Ovary (tissue), 9 donors: ENCODE data around the gene TRAF3. TPM values are rescaled to one million over a fixed set of nuclear protein-coding genes. Genes with fewer than 3 reads are reported as not detected.

Source experiments
- DNase-seq, 5 donors: peaks; one replicate each; pipeline ENCODE4 v3.0.0-alpha.2; 2019 to 2020
- H3K27ac ChIP-seq, 2 donors: fragments of 200-600 bp; one replicate each; pipeline versions ENCODE4 v1.5.1 to v1.8.0; 2019 to 2022
- H3K27me3 ChIP-seq: fragments of 200-600 bp; one replicate; pipeline ENCODE4 v1.8.0; 2022
- H3K36me3 ChIP-seq: fragments of 200-600 bp; sonication (generic); one replicate; pipeline ENCODE4 v1.5.1; 2019
- H3K4me1 ChIP-seq: one replicate; pipeline ENCODE4 v1.8.1; 2013; ENCODE audit warnings: mild to moderate bottlenecking, moderate library complexity; ENCODE audit not compliant: insufficient read depth
- H3K4me3 ChIP-seq: fragments of 200-600 bp; sonication (generic); one replicate; pipeline ENCODE4 v1.5.1; 2017
- H3K9me3 ChIP-seq, 2 donors: fragments of 200-600 bp in 1 of 2; sonication (generic) in 1 of 2; one replicate each; pipeline versions ENCODE4 v1.5.1 to v1.8.1; 2013 to 2019; ENCODE audit warnings: mild to moderate bottlenecking in 1 of 2, moderate library complexity in 1 of 2
- EP300 ChIP-seq: sonication (generic); formaldehyde crosslinking; IDR thresholded peaks from one replicate; pipeline ENCODE4 v1.6.1; 2017; ENCODE audit warnings: antibody characterized with exemption
- POLR2A ChIP-seq: fragments of 450-650 bp; IDR thresholded peaks from one replicate; pipeline ENCODE4 v1.6.1; 2017; ENCODE audit warnings: antibody characterized with exemption, mild to moderate bottlenecking, moderate library complexity
- WGBS, 3 donors: extraction: QIAGEN DNeasy Blood & Tissue Kit in 1 of 3; methylation state at CpG; one replicate each; pipeline versions ENCODE4 v1.1.5 to v1.1.7; 2013 to 2017; 5-methylcytosine and 5-hydroxymethylcytosine counted together
- intact Hi-C, 4 donors: fragments of 100-400 bp; cut with DNase I; formaldehyde crosslinking; loops; one replicate each; pipeline versions ENCODE4 v1.11.0 to v1.15.1; 2022 to 2023
- polyA plus RNA-seq, 2 donors: library from polyadenylated mRNA; stranded (reverse); fragments of 200-250 nt in 1 of 2; fragments of 350-450 nt in 1 of 2; fragmentation: Illumina TruSeq in 1 of 2; extraction: RNeasy Lipid Tissue Mini Kit (QIAGEN cat#74804) in 1 of 2; gene quantifications; one replicate each; pipeline ENCODE4 v1.2.3, GENCODE V29; 2013 to 2014
- total RNA-seq, 7 donors: library from RNA; depleted of rRNA in 2 of 7; stranded (reverse); fragments of >200 nt in 2 of 7; fragmentation: NEBNext Ultra II Directional in 3 of 7; extraction: Animal tissue kit (Norgen Biotek cat#: 25700) in 3 of 7; gene quantifications; one replicate each; pipeline versions ENCODE4 v1.1.0 to v1.2.4, GENCODE V29; 2016 to 2023
- TF ChIP-seq, protein P1 (sequence below), 3 donors: fragments of 450-650 bp in 2 of 3; fragments of 200-600 bp in 1 of 3; IDR thresholded peaks; one replicate each; pipeline versions ENCODE4 v1.5.1 to v1.8.0; 2016 to 2022; ENCODE audit warnings: antibody characterized with exemption in 3 of 3, mild to moderate bottlenecking in 1 of 3
- donor health status: DM: no; HTN: no; CAD: no; lungs with moderate emphysema.
- donor health status: DM: no; HTN: no; CAD: no.
- donor health status: Bipolar disorder and iron deficiency.
- donor health status: DM: yes; HTN: yes; CAD: no.
- donor health status: DM: no; HTN: no; CAD: no.
- donor health status: DM: yes; HTN: yes; CAD: no.

TRAF3 gene
- total and polyA plus RNA-seq, 9 donors = 2.9 to 17.0 (median 11.4) TPM

DNA sequence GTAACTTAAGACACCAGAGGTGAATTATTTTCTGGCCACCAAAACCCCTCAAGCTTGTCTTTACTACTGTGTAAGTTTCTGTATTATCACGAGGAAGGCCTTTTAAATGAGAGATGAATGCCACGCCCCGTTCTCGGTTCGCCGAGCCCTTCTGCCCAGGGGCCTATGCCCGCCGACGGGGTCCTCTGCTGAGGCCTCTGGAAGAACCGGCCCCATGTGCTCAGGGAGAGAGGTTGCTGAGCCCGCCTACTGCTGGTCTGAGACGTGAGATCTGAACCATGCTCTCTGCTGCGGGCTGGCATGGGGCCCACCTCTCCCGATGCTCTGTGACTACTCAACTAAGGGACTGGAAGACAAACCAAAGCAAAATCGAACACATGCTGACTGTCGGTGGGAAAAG lies 166.2 kb downstream of the TRAF3 start:
- Histone ChIP-seq H3K36me3 (no peaks in the 10 kb centered on the region), H3K27me3 (no peaks in the 10 kb centered on the region), H3K4me3 (no peak overlapping the region), H3K4me1 (no peaks in the 10 kb centered on the region), H3K27ac (no peak overlapping the region), H3K9me3 (no peaks in the 10 kb centered on the region)
- TF ChIP-seq EP300 = no peak
- TF ChIP-seq, protein P1, sequence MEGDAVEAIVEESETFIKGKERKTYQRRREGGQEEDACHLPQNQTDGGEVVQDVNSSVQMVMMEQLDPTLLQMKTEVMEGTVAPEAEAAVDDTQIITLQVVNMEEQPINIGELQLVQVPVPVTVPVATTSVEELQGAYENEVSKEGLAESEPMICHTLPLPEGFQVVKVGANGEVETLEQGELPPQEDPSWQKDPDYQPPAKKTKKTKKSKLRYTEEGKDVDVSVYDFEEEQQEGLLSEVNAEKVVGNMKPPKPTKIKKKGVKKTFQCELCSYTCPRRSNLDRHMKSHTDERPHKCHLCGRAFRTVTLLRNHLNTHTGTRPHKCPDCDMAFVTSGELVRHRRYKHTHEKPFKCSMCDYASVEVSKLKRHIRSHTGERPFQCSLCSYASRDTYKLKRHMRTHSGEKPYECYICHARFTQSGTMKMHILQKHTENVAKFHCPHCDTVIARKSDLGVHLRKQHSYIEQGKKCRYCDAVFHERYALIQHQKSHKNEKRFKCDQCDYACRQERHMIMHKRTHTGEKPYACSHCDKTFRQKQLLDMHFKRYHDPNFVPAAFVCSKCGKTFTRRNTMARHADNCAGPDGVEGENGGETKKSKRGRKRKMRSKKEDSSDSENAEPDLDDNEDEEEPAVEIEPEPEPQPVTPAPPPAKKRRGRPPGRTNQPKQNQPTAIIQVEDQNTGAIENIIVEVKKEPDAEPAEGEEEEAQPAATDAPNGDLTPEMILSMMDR (IDR thresholded peaks at IDR 0.05) = no peak
- TF ChIP-seq POLR2A = no peak
- 86 to 91% (median 89%) methylated on average over 16 of the region's 16 CpGs for WGBS, 3 donors
- intact Hi-C loops = no loop called here
- no peak for DNase-seq

DNA sequence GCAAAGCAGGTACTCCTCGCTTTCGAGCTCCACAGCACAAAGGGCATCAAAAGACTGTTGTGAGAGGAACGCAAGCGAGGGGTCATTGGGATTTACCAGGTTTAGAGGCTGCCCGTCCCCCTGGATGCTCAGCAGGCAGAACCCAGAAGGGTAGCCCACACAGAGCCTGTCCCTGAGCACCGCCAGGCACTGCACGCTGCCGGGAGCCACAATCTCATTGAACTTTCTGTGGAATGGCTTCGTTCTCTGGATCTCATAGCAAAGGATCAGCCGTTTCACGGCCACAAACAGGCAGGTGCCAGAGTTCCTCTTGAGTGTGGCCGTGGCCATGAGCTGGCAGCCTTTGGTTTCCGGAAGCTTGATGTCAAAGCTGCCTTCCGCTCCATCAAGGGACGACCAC lies 166.7 kb downstream of the TRAF3 start:
- TF ChIP-seq EP300 (no peak), POLR2A (no peak)
- TF ChIP-seq, protein P1 (IDR thresholded peaks at IDR 0.05) = no peak
- WGBS, 3 donors = 93 to 95% (median 93%) methylated on average over 15 of the region's 15 CpGs
- Histone ChIP-seq H3K36me3 (no peaks in the 10 kb centered on the region), H3K9me3 (no peaks in the 10 kb centered on the region), H3K4me3 (no peak overlapping the region), H3K27me3 (no peaks in the 10 kb centered on the region), H3K4me1 (no peaks in the 10 kb centered on the region), H3K27ac (no peak overlapping the region)
- intact Hi-C loops = no loop called here
- DNase-seq = no peak

DNA sequence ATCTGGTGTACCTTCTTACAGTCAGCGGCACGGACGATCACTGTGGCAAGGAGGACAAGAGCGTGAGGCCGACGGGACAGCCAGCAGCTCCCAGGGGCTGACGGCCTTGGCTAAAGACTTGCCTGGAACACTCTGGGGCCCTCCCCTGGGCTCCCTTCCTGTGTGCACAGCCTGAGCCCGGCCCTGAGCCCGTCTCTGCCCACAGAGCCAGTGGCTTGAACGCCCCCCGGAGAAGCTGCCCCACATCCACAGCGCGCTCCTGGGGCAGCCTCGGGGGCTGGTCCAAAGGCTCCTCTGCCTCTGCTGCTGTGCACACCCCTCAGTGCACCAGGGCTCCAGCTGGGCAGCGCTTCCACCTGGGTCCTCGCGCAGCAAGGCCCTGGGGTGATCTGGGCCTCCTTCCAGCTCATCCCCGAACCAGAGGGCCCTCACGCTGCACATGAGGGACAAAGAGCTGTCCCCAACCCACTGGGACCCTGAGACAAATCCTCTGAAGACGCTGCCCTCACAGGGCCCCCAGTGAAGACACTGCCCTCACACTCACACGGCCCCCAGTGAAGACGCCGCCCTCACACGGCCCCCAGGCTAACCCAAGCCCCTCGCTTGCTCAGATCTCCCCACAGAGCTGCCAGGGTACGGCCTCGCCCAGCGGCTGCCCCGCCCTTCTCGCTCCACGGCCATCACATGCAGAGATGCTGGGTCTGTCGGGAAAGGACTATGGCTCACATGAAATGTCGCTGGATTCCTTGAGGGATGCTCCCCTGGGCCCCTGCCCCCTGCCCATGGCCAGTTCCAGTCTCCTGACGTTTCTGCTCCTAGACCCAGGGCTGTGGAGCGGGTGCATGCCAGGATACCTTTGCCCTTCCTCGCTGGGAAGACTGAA lies 167.4 kb downstream of the TRAF3 start:
- Histone ChIP-seq H3K4me3 (no peak overlapping the region), H3K27ac (no peak overlapping the region), H3K27me3 (no peaks in the 10 kb centered on the region), H3K36me3 (no peaks in the 10 kb centered on the region), H3K9me3 (no peaks in the 10 kb centered on the region), H3K4me1 (no peaks in the 10 kb centered on the region)
- TF ChIP-seq EP300 (no peak), POLR2A (no peak)
- TF ChIP-seq, protein P1 (IDR thresholded peaks at IDR 0.05) = no peak
- intact Hi-C loops = no loop called here
- 91 to 92% (median 92%) methylated on average over 32 to 36 of the region's 36 CpGs for WGBS, 3 donors
- no peak for DNase-seq

DNA sequence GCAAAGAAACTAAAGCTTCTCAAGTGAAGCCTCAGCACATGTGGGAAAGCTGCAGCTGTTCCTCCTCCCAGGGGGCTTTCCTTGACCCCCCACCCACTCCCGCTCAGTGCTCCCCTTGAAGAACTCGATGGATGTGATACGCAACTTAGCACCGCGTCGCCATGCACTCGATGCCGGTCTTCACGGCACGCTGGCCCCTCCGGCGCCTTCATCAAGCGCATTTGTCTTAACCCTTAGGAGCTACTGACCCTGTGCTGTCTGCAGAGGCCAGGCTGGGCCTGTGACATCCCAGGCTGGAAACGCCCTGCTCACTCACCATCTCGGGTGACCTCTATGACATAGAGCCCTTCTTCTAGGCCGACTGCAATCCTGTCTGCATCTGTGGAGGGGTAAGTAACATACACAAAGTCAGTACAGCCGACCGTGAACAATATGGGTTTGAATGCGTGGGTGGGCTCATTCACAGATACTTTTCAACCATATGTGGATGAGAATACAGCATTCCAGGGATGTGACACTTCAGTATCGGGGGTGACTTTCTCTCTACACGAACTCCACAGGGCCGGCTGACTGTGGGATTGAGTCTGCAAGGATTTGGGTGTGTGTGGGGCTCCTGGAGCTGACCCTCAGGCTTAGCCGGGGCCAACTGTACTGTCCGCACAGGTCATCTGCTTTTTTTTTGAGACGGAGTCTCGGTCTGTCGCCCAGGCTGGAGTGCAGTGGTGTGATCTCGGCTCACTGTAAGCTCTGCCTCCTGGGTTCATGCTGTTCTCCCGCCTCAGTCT lies 168.3 kb downstream of the TRAF3 start:
- no peak for TF ChIP-seq EP300
- TF ChIP-seq, protein P1 (IDR thresholded peaks at IDR 0.05) = no peak
- TF ChIP-seq POLR2A = no peak
- no peak for DNase-seq
- Histone ChIP-seq H3K36me3 (no peaks in the 10 kb centered on the region), H3K9me3 (no peaks in the 10 kb centered on the region), H3K27me3 (no peaks in the 10 kb centered on the region), H3K27ac (no peak overlapping the region), H3K4me1 (no peaks in the 10 kb centered on the region), H3K4me3 (no peak overlapping the region)
- intact Hi-C loops = no loop called here
- 82 to 91% (median 87%) methylated on average over 29 of the region's 29 CpGs for WGBS, 3 donors
